Psoas muscle (tissue), 8 donors: Measurements from ENCODE around the gene SHMT2. TPM values are rescaled to one million over a fixed set of nuclear protein-coding genes. Genes with fewer than 3 reads are reported as not detected.
A peak's percentile ranks its signal among the peaks of the same experiment; 100 is the strongest.

Experiments used
- ATAC-seq, 4 donors: fragments of 200-7000 bp; cut with Tn5 transposase; one replicate each; pipeline ENCODE4 v1.9.1; 2020; ENCODE audit warnings: moderate library complexity in 3 of 4, mild to moderate bottlenecking in 2 of 4
- DNase-seq, 2 donors: peaks; one replicate each; pipeline ENCODE4 v3.0.0-alpha.2; 2020
- H3K27ac ChIP-seq: fragments of 200-600 bp; one replicate; pipeline ENCODE4 v1.8.0; 2022
- H3K27me3 ChIP-seq, 3 donors: fragments of 200-600 bp in 1 of 3; one replicate each; pipeline versions ENCODE4 v1.6.1 to v1.8.0; 2013 to 2022; ENCODE audit warnings: low read length in 2 of 3, mild to moderate bottlenecking in 2 of 3, moderate library complexity in 1 of 3; ENCODE audit not compliant: insufficient read depth in 3 of 3
- H3K36me3 ChIP-seq, 2 donors: fragments of 200-600 bp in 1 of 2; one replicate each; pipeline versions ENCODE4 v1.6.1 to v1.8.0; 2013 to 2022; ENCODE audit warnings: low read depth in 1 of 2, mild to moderate bottlenecking in 1 of 2, moderate library complexity in 1 of 2; ENCODE audit not compliant: insufficient read depth in 1 of 2
- H3K4me1 ChIP-seq: fragments of 200-600 bp; one replicate; pipeline ENCODE4 v1.8.0; 2022
- H3K4me3 ChIP-seq: fragments of 200-600 bp; one replicate; pipeline ENCODE4 v1.8.0; 2022; ENCODE audit warnings: mild to moderate bottlenecking
- H3K9me3 ChIP-seq: fragments of 200-600 bp; one replicate; pipeline ENCODE4 v1.8.0; 2022
- WGBS, 3 donors: extraction: QIAGEN DNeasy Blood & Tissue Kit; methylation state at CpG; one replicate each; pipeline versions ENCODE4 v1.1.6 to v1.1.7; 2013; 5-methylcytosine and 5-hydroxymethylcytosine counted together
- intact Hi-C, 2 donors: fragments of 100-400 bp; cut with DNase I; formaldehyde crosslinking; loops; one replicate each; pipeline versions ENCODE4 v1.11.0 to v1.14.2; 2022
- polyA plus RNA-seq, 3 donors: library from polyadenylated mRNA; stranded (reverse); fragments of 200-250 nt; gene quantifications; one replicate each; pipeline ENCODE4 v1.2.3, GENCODE V29; 2013
- total RNA-seq, 4 donors: library from RNA; stranded (reverse); fragmentation: NEBNext Ultra II Directional in 2 of 4; extraction: Animal tissue kit (Norgen Biotek cat#: 25700) in 2 of 4; gene quantifications; one replicate each; pipeline versions ENCODE4 v1.2.1 to v1.2.4, GENCODE V29; 2021 to 2023
- TF ChIP-seq, protein P1 (sequence below): fragments of 200-600 bp; IDR thresholded peaks from one replicate; pipeline ENCODE4 v1.8.0; 2022; ENCODE audit warnings: antibody characterized with exemption
- donor health status: healthy with polysubstance abuse.
- donor health status: DM: no; HTN: no; CAD: no; lungs with moderate emphysema.
- donor health status: Bipolar disorder and iron deficiency.
- donor health status: healthy.
- donor health status: DM: yes; HTN: yes; CAD: no.
- donor health status: DM: no; HTN: no; CAD: no.
- donor health status: DM: no; HTN: no; CAD: no.
- donor health status: DM: yes; HTN: yes; CAD: no.

SHMT2 gene
- total and polyA plus RNA-seq, 7 donors, result 36.6 to 66.8 (median 53.6) TPM

DNA sequence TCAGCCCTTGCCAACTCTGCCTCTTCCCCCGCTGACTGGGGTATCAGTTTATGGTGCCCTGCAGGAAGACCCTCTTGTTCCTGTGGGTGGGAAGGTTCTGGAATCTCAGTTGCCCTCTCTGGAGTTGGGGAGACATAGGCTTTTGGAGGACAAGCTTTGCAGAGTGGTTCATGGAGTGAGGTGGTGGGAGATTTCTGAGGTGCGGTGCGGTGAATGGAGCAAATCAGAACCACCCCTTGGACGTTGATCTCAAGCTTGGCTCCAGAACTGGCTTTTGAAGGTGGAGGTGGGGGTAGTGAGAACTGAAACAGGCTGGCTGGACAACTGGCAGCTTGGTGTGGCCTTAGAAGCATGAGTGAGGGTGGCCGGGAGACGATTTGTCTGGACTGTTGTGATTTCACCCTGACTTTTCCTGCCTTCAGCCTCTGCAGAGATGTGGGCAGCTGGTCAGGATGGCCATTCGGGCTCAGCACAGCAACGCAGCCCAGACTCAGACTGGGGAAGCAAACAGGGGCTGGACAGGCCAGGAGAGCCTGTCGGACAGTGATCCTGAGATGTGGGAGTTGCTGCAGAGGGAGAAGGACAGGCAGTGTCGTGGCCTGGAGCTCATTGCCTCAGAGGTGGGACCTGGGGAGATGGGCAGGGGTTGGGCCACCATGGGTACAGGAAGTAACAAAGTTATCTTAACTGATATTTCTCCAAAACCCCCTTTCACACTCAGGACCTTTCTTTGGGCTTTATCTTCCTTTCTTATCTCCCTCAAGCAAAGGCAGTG lies 1.1 kb downstream of the SHMT2 start:
- no peak overlapping the region for H3K27ac ChIP-seq
- H3K9me3 ChIP-seq, result no peaks in the 10 kb centered on the region
- peaks cover 7 to 42% of the 10 kb centered on the region in 2 donors for H3K36me3 ChIP-seq
- intact Hi-C loops, result no loop called here
- H3K4me1 ChIP-seq, result peaks cover 12% of the 10 kb centered on the region
- no peak for DNase-seq
- TF ChIP-seq, protein P1, sequence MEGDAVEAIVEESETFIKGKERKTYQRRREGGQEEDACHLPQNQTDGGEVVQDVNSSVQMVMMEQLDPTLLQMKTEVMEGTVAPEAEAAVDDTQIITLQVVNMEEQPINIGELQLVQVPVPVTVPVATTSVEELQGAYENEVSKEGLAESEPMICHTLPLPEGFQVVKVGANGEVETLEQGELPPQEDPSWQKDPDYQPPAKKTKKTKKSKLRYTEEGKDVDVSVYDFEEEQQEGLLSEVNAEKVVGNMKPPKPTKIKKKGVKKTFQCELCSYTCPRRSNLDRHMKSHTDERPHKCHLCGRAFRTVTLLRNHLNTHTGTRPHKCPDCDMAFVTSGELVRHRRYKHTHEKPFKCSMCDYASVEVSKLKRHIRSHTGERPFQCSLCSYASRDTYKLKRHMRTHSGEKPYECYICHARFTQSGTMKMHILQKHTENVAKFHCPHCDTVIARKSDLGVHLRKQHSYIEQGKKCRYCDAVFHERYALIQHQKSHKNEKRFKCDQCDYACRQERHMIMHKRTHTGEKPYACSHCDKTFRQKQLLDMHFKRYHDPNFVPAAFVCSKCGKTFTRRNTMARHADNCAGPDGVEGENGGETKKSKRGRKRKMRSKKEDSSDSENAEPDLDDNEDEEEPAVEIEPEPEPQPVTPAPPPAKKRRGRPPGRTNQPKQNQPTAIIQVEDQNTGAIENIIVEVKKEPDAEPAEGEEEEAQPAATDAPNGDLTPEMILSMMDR, result no peak
- WGBS, 3 donors, result 39 to 49% (median 41%) methylated on average over 10 of the region's 10 CpGs
- peak overlapping the region; percentile 78 for H3K4me3 ChIP-seq
- no peak for ATAC-seq
- peaks cover 0 to 14% (median 2%) of the 10 kb centered on the region in 3 donors for H3K27me3 ChIP-seq

GRCh38 chr12:57231276-57232021 lies 1.9 kb downstream of the SHMT2 start:
- no peak for ATAC-seq
- Histone ChIP-seq H3K27ac (no peak overlapping the region), H3K36me3 (peaks cover 7 to 42% of the 10 kb centered on the region in 2 donors), H3K9me3 (no peaks in the 10 kb centered on the region), H3K4me1 (peaks cover 12% of the 10 kb centered on the region), H3K27me3 (peaks cover 0 to 14% (median 0%) of the 10 kb centered on the region in 3 donors), H3K4me3 (no peak overlapping the region)
- no peak for DNase-seq
- intact Hi-C loops, result no loop called here
- TF ChIP-seq, protein P1, result no peak
- WGBS, 3 donors, result 85 to 91% (median 87%) methylated on average over 13 of the region's 13 CpGs

DNA sequence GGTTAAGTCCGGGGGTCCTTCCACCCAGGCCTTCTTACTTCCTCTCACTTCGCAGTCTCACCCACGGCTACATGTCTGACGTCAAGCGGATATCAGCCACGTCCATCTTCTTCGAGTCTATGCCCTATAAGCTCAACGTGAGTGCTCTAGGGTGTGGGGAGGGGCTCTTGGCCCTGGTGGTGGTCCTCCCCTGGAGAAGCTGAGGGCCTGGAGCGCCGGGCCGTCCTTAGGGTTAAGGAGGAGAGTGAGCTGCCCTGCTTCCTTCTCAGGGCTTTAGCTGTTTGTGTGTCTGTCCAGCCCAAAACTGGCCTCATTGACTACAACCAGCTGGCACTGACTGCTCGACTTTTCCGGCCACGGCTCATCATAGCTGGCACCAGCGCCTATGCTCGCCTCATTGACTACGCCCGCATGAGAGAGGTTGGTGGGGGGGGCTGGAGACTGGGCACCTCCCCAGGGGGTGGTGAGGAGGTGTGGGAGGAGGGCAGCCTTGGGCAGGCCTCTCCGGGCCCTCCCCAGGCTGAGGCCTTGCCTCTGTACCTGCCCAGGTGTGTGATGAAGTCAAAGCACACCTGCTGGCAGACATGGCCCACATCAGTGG lies 2.7 kb downstream of the SHMT2 start:
- WGBS, 3 donors, result 78 to 83% (median 81%) methylated on average over 19 of the region's 19 CpGs
- intact Hi-C loops, result no loop called here
- Histone ChIP-seq H3K36me3 (peaks cover 7 to 42% of the 10 kb centered on the region in 2 donors), H3K27me3 (peaks cover 0 to 12% (median 0%) of the 10 kb centered on the region in 3 donors), H3K4me1 (peaks cover 12% of the 10 kb centered on the region), H3K9me3 (no peaks in the 10 kb centered on the region), H3K4me3 (no peak overlapping the region), H3K27ac (no peak overlapping the region)
- TF ChIP-seq, protein P1, result no peak
- ATAC-seq (no peak), DNase-seq (peak in 1 of 2 donors; percentile 48)

DNA sequence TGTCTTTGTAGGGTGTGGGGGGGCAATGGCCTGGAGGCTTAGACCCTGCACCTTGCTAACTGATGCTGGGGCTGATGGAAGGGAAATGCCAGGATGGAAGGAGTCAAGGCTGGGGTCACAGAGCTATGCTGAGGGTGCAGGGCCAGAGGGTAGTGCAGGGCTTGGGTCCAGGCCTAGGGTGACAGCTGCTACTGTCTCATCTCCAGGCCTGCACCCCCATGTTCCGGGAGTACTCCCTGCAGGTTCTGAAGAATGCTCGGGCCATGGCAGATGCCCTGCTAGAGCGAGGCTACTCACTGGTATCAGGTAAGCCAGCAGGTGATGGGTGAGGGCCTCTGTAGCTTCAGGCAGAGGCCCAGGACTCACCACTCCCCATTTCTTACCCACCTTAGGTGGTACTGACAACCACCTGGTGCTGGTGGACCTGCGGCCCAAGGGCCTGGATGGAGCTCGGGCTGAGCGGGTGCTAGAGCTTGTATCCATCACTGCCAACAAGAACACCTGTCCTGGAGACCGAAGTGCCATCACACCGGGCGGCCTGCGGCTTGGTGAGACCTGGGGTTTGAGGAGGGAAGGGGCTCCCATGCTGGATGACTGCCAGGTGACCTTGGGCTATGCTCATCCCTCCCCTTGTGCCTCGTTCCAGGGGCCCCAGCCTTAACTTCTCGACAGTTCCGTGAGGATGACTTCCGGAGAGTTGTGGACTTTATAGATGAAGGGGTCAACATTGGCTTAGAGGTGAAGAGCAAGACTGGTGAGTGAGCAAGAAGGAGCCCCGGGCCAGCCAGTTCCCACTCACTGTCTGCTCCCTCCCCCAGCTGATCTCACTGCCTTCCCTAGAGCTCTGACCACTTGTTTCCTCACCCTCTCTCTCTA lies 4.1 kb downstream of the SHMT2 start:
- Histone ChIP-seq H3K36me3 (peaks cover 7 to 42% of the 10 kb centered on the region in 2 donors), H3K4me3 (no peak overlapping the region), H3K4me1 (peaks cover 16% of the 10 kb centered on the region), H3K27ac (no peak overlapping the region), H3K27me3 (peaks cover 0 to 17% (median 0%) of the 10 kb centered on the region in 3 donors), H3K9me3 (no peaks in the 10 kb centered on the region)
- ATAC-seq (no peak), DNase-seq (peak; percentile 15 to 50)
- intact Hi-C loops, result no loop called here
- TF ChIP-seq, protein P1, result no peak
- WGBS, 3 donors, result 87 to 91% (median 88%) methylated on average over 14 to 15 of the region's 15 CpGs
